ENCODE measurements around the gene POLR2L.

Gene POLR2L

GRCh38 chr11:828506-829175 is 13.7 kb downstream of the POLR2L start:
- no peak for DNase-seq (ENCODE audit: low read depth in 1 of 2, low spot score in 1 of 2)

DNA sequence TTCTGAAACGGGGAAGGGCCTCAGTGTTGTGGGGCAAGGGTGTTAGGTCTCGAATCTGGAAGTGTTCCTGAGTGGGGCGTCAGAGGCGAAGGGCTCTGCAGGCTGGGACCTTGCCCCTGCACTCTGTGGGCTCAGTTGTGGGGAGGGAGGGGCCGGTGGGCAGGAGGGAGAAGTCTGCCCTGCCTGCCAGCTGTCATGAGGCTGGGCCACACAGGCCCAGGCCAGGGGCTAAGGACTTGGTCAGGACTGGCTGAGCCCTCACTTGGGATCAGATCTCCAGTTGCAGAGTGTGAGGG is 14.5 kb downstream of the POLR2L start, which contains the start of gene CRACR2B:
Gene CRACR2B, plus strand, starts transcription at position 23 of the 296 bp plus-strand sequence. CDS start 689 bp downstream, outside the sequence.
- DNase-seq (ENCODE audit: low read depth in 1 of 2, low spot score in 1 of 2), result no peak

DNA sequence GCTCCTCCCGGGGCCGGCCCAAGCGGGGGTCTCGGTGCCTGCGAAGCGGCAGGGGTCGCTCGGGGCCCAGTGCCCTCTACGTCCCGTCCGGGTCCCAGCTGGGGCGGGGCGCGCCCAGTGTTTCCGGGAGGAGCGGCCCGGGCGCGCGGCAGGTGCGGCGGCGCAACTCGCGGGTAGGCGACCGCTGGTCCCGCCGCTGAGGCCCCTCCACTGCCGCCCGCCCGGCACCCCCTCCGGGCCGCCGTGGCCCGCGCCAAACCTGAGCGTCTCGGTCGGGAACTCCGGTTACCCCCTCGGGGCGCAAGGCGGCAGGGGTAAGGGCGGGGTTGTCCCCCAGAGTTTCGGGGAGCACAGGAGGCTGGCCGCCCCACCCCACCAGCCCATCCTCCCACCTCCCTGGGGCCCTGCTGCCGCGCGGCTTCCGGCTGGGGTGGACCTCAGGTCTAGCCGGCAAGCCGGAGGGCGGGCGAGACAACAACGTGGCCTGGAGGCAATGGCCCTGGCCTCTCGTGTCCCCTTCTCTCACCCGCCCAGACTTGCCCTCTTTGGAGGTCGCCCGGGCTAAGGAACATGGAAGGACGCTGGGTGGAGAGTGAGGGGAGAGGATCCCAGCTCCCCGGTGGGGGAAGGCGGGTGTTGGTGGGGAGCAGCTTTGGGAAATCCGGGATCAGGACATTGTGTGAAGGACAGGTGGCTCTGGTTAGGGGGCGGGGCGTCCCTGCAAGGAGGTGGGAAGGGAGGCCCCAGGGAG is 15.0 kb downstream of the POLR2L start:
- DNase-seq (ENCODE audit: low read depth in 1 of 2, low spot score in 1 of 2), result no peak

DNA sequence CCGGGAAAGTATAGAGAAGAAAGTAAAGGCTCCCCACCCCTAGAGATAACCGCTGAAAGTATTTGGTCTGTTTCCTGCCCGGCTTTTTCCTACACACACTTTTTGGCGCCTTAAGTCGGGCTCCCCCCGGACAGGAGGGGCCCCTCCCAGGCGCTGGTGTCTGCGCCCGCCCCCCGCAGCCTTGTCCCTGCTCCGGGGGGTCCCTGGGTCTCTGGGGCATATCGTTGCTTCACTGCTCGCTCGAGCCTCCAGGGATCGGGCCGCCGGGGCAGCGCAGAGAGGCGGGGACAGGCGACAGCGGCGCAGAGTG is 15.5 kb downstream of the POLR2L start:
- no peak for DNase-seq (ENCODE audit: low read depth in 1 of 2, low spot score in 1 of 2)

- no peak for DNase-seq (ENCODE audit: low read depth in 1 of 2, low spot score in 1 of 2)
These were observed 16.1 kb downstream of the POLR2L start for GRCh38 chr11:826227-826621.

- DNase-seq (ENCODE audit: low read depth in 1 of 2, low spot score in 1 of 2), result no peak
These were observed 16.7 kb downstream of the POLR2L start for GRCh38 chr11:825366-826226.

- DNase-seq (ENCODE audit: low read depth in 1 of 2, low spot score in 1 of 2), result no peak
These were observed 17.4 kb downstream of the POLR2L start for GRCh38 chr11:824942-825341.

DNA sequence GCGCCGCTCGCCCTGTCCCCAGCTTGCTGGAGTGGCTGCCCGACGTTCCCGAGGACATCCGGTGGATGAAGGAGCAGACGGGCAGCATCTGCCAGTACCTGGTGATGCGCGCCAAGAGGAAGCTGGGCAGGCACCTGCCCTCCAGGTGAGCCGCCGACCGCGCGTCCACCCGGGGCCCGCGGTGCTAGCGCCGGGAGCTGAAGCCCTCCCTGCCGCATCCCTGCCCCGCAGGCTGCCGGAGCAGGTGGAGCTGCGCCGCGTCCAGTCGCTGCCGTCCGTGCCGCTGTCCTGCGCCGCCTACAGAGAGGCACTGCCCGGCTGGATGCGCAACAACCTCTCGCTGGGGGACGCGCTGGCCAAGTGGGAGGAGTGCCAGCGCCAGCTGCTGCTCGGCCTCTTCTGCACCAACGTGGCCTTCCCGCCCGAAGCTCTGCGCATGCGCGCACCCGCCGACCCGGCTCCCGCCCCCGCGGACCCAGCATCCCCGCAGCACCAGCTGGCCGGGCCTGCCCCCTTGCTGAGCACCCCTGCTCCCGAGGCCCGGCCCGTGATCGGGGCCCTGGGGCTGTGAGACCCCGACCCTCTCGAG is 17.9 kb downstream of the POLR2L start:
- no peak for DNase-seq (ENCODE audit: low read depth in 1 of 2, low spot score in 1 of 2)

DNA sequence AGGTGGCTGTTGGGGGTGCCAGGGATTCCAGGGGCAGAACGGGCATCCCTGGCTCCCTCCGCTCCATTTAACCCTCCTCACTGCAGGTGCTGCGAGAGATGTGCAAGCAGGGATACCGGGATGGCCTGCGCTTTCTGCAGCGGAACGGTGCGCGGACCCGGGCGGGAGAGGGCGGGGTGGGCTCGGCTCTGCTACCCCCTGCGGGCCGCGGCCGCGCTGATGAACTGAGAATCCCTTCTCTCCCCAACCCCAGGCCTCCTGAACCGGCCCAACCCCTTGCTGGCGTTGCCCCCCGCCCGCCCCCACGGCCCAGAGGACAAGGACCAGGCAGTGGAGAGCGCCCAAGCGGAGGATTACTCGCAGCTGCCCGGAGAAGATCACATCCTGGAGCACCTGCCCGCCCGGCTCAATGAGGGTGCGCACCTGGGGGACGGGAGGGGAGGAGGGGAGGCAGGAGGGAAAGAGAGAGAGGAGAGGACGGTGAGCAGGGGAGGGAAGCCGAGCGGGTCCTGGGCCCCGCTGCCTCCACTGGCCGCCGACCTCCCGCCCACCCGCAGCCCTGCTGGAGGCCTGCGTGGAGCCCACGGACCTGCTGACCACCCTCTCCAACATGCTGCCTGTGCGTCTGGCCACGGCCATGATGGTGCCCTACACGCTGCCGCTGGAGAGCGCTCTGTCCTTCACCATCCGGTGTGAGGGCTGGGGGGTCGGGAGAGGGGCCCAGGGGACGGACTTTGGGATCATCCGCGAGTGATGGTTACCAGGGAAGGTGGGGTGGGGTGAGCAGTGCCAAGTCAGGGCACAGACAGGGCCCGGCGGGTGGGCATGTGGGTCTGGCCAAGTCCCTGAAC is 18.7 kb downstream of the POLR2L start:
- DNase-seq (ENCODE audit: low read depth in 1 of 2, low spot score in 1 of 2), result no peak

- DNase-seq (ENCODE audit: low read depth in 1 of 2, low spot score in 1 of 2), result no peak
These were observed 20.6 kb downstream of the POLR2L start for GRCh38 chr11:821512-822371.

DNA sequence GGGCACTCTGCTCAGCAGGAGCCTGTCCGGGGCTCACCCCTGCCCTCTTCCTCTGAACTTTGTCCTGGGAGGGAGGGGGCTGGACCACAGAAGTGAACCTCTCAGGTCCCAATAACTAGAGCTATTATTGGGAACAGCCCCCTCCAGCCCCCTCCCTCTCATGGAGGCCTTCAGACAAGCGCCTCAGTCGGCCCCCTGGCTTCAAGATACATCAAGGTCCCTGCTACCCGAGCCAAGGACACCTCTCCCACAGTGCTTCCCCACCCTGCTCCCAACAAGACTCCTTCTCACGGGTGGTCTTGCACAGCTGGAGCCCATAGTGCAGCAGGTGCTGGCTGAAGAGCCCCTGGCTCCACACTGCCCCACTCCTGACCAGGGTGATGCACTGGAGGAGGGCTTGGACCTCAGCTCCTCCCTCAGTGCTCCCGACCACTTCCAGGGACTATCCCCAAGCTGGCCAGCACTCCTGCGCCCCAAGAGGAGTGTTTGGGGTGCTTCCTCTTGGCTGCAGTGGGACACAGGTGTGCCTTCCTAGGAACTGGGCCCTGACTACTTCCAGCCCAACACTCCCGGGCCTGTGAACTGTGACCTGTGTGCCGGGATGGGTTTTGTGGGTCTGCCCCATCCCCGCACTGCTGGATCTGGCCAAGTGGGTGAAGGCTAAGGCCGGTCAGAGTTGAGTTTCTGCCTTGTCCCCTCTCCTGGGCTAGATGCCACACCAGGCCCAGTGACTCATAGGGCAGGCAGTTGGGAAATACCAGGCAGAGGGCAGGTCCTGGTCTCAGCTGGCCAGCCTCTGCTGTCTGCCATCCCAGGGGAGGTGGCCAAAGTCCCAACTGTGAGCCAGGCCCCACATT is 21.4 kb downstream of the POLR2L start:
- DNase-seq (ENCODE audit: low read depth in 1 of 2, low spot score in 1 of 2), result no peak

GRCh38 chr11:819943-820649 is 22.2 kb downstream of the POLR2L start:
- peak; percentile 86 to 90 for DNase-seq (ENCODE audit: low read depth in 1 of 2, low spot score in 1 of 2)

- DNase-seq (ENCODE audit: low read depth in 1 of 2, low spot score in 1 of 2), result peak; percentile 86 to 90
These were observed 23.0 kb downstream of the POLR2L start for GRCh38 chr11:819129-819931.

GRCh38 chr11:818396-819128 is 23.8 kb downstream of the POLR2L start, which contains the start of gene PNPLA2:
Gene PNPLA2 (plus strand): TSS chr11:818914. CDS start chr11:819719, 805 bp downstream.
- no peak for DNase-seq (ENCODE audit: low read depth in 1 of 2, low spot score in 1 of 2)

DNA sequence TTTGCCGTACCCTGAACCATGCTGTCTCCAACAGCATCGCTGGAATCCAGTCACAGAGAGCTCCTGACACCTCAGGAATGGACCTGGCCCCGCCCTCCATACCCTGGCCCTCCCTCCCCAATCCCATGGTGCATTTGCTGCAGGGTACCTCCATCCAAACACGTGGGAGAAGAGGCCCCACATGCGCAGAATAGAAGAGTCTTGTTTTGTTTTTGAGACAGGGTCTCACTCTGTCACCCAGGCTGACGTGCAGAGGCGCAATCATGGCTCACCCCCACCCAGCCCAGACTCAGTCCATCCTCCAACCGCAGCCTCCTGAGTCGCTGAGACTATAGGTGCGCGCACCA is 25.9 kb downstream of the POLR2L start:
- DNase-seq (ENCODE audit: low read depth in 1 of 2, low spot score in 1 of 2), result no peak

DNA sequence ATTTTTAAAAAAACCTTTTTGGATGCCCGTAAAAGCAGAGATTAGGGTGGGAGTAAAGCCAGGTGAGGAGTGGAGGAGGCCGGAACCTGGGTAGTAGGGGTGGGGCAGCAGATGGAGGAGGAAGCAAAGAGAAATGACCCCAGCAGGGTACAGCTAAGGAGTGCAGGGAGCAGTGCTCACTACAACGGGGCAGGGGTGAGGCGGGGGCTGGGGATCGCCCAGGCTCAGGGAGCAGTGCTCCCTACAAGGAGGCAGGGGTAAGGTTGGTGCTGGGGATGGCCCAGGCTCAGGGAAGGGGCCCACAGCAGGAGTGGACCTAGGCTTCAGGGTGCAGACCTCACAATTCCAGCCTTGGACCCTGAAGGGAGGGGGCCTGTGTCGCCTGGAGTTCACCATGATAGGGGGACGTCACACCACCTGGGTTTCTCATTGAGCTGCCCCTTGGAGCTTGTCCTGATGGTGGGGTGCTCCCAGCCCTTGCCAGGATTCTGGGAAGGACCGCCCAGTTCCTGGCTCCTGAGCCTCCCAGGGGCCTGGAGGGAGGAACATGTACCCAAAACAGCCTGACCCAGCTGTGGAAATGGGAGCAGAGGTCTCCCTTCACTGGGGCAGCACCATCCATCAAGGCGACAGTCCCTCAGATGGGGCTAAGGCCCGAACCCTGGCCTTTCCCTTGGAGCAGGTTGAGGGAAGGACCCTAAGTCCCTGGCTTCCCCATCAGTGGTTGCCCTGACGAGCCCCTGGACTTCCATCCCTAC is 26.5 kb downstream of the POLR2L start:
- DNase-seq (ENCODE audit: low read depth in 1 of 2, low spot score in 1 of 2), result no peak
